Measurements from ENCODE around the gene TRRAP.
"Not testable (repeated sequence)": the region's sequence is repeated elsewhere in the genome, so short reads cannot be mapped to it uniquely, and the experiment has no call there.

The TRRAP gene

DNA sequence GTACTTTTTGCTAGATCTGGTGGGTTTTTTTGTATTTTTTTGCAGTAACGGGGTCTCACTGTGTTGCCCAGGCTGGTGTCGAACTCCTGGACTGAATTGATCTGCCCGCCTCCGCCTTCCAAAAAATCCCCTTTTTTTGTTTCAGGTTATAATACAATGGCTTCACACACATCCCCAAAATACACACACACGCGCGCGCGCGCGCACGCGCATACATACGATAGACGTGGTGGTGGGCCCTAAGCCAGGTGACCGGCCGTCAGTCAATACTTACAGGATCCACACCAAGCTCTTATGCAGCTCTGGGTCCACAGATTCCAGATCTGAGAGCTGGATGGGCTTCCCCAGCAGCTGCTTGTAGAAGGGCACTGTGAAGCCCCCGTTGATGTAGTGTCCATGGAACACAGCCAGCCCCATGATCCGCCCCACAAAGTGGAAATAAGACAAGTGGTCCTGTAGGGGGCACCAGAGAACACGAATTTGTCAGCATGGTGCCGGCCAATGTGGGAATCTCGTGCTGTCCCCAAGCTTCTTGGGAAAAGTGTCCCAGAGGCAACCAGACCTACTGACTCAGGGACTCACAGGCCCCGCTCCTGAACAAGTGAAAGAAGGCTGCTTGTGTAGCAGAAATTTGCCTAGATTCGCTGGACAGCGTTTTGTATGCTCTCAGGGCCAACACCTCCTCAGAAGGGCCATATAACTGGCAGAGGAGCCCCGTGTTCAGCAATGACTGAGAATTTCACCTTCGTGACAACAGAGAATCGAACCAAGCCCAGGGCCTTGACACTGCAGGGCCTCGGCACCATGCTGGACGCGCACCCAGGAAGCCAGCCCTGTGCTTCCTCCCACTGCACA lies 162.0 kb downstream of the TRRAP start:
- no peak overlapping the region for H3K4me3 ChIP-seq (ENCODE audit: low read depth, low read length)
- peak; percentile 69 for TF ChIP-seq CTCF (IDR thresholded peaks at IDR 0.05; ENCODE audit: control insufficient read depth, extremely low read depth, insufficient read depth)
- DNase-seq (ENCODE audit: low read depth): peak; percentile 53

GRCh38 chr7:99041526-99041925 lies 163.2 kb downstream of the TRRAP start:
- no peak overlapping the region for H3K4me3 ChIP-seq (ENCODE audit: low read depth, low read length)
- DNase-seq (ENCODE audit: low read depth): no peak

DNA sequence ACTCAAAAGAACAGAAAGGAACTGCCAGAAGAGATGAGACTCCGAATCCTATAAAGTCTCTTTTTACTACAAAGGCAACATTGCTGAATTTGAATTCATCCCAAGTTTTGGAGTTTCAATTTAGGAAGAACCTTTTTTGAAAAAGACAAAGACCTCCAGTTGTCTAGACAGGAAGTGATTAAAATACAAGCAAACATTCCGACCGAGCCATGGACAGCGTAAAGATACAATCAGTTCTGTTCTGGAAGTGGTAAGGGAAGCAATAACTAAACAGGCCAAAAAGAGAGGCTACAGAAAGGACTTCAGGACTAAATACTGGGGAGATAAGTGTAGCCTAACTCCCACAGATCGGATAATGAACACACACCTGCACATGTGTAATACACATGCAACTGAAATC lies 164.6 kb downstream of the TRRAP start:
- TF ChIP-seq CTCF (IDR thresholded peaks at IDR 0.05; ENCODE audit: control insufficient read depth, extremely low read depth, insufficient read depth): no peak
- no peak for DNase-seq (ENCODE audit: low read depth)

More at GRCh38 chr7:99041526-99041925, 163.2 kb downstream of the TRRAP start:
- TF ChIP-seq CTCF (IDR thresholded peaks at IDR 0.05; ENCODE audit: control insufficient read depth, extremely low read depth, insufficient read depth): no peak

GRCh38 chr7:99044858-99045257 lies 166.5 kb downstream of the TRRAP start:
- not testable (repeated sequence) for H3K4me3 ChIP-seq (ENCODE audit: low read depth, low read length); DNase-seq (ENCODE audit: low read depth)

More for the DNA sequence above, 164.6 kb downstream of the TRRAP start:
- no peak overlapping the region for H3K4me3 ChIP-seq (ENCODE audit: low read depth, low read length)

- DNase-seq (ENCODE audit: low read depth); H3K4me3 ChIP-seq (ENCODE audit: low read depth, low read length): not testable (repeated sequence)
Observed at GRCh38 chr7:99046262-99046661, 167.9 kb downstream of the TRRAP start.

- no peak for DNase-seq (ENCODE audit: low read depth)
- no peak for TF ChIP-seq CTCF (IDR thresholded peaks at IDR 0.05; ENCODE audit: control insufficient read depth, extremely low read depth, insufficient read depth)
- H3K4me3 ChIP-seq (ENCODE audit: low read depth, low read length): no peak overlapping the region
Observed at GRCh38 chr7:99046722-99047121, 168.4 kb downstream of the TRRAP start.

- TF ChIP-seq CTCF (IDR thresholded peaks at IDR 0.05; ENCODE audit: control insufficient read depth, extremely low read depth, insufficient read depth): no peak
- no peak for DNase-seq (ENCODE audit: low read depth)
- no peak overlapping the region for H3K4me3 ChIP-seq (ENCODE audit: low read depth, low read length)
Observed at GRCh38 chr7:99047526-99048077, 169.3 kb downstream of the TRRAP start.

- no peak overlapping the region for H3K4me3 ChIP-seq (ENCODE audit: low read depth, low read length)
- no peak for TF ChIP-seq CTCF (IDR thresholded peaks at IDR 0.05; ENCODE audit: control insufficient read depth, extremely low read depth, insufficient read depth)
- DNase-seq (ENCODE audit: low read depth): no peak
Observed at GRCh38 chr7:99050971-99051370, 172.6 kb downstream of the TRRAP start.

Measured in LNCaP clone FGC (cell line).